GM12875 (cell line): ENCODE measurements around the gene RADX.

Source experiments
- H3K4me3 ChIP-seq: one replicate; pipeline ENCODE4 v1.5.1; 2011; ENCODE audit warnings: low read depth, low read length, control low read depth
- TF ChIP-seq, protein P1 (sequence below): IDR thresholded peaks from 2 replicates; pipeline ENCODE4 v1.5.1; 2011; ENCODE audit warnings: low read depth, mild to moderate bottlenecking, control low read depth, inconsistent platforms, low read length, moderate library complexity, borderline replicate concordance; ENCODE audit not compliant: insufficient read depth

Gene RADX

DNA sequence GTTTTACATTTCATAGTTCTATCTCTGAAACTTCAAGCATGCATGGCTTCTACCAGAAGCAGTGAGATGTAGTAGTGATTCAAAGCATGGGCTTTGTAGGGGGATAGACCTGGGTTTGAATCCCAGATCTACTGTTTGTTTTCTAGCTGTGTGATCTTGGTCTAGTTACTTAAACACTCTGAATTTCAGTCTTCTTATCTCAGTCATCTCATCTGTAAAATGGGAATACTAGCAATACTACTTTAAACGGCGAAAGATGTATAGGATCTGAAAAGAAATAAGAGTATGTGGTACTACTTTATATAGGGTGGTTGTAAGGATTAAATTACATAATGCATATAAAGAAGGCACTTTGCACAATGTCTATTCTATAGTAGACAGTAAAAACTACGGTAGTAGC lies 94.7 kb downstream of the RADX start:
- H3K4me3 ChIP-seq, result no peak overlapping the region
- TF ChIP-seq, protein P1, sequence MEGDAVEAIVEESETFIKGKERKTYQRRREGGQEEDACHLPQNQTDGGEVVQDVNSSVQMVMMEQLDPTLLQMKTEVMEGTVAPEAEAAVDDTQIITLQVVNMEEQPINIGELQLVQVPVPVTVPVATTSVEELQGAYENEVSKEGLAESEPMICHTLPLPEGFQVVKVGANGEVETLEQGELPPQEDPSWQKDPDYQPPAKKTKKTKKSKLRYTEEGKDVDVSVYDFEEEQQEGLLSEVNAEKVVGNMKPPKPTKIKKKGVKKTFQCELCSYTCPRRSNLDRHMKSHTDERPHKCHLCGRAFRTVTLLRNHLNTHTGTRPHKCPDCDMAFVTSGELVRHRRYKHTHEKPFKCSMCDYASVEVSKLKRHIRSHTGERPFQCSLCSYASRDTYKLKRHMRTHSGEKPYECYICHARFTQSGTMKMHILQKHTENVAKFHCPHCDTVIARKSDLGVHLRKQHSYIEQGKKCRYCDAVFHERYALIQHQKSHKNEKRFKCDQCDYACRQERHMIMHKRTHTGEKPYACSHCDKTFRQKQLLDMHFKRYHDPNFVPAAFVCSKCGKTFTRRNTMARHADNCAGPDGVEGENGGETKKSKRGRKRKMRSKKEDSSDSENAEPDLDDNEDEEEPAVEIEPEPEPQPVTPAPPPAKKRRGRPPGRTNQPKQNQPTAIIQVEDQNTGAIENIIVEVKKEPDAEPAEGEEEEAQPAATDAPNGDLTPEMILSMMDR, result no peak

DNA sequence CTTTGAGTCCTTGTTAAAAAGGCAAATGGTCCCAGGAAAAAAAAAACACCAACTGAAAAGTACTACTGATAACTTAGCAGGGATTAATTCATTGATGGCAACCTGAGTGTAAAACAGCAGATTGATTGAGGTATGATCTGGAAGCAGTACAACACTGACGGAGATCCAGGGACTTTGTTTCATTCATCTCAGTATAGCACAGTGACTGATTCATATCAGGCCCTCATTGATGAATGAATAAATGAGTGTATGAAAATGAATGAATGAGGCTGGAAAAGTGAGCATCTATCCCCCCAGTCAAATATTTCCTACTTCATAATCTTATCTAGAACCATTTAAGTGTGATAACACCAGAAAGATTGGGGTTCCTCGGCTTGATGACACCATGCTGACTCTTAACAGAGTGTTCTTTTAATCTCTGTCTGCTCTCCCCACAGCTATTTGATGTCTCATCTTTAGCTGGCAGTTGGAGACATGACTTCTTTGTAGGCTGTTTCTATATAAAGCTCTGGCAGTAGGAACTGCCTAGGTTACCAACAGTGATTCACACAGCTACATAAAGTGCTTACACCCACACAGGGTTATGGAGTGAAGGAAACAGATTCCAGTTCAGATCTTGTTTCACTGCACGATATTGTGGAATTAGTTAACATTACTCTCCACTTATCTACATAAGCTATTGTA lies 96.1 kb downstream of the RADX start:
- H3K4me3 ChIP-seq, result no peak overlapping the region
- TF ChIP-seq, protein P1, result no peak

DNA sequence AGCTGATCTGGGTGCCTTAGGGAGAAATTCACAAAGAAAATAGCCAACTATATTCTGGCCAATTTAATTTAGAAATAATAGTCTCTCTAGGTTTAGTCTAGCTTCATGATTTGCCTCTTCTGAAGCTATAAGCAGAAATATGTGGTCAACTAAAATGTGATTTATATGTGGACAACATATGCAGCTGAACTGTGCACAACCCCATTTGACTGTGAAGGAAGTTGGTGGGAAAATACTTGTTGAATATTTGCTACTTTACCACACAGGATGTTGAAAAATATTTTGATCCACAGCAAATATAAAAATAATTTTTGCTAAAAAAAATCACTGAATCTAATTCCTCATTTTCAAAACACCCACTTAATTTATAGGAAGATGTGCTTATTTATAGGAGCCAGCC lies 99.0 kb downstream of the RADX start:
- H3K4me3 ChIP-seq, result no peak overlapping the region
- TF ChIP-seq, protein P1, result no peak

DNA sequence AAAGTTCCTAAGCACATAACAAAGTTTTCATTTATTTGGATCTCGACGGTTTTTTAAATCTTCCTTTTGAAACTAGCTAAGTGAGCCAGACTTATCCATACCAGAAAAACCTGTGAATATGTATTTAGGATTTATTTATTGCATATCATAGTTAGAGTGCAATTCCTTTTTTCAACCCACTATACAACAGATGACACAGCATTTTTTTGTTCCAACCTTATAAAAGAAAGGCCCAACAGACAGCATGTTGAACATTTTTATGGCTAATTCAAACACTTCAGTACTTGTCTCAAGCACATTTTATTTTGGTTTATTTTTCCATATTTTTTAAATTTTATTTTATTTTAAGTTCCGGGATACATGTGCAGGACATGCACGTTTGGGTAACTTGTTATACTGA lies 99.6 kb downstream of the RADX start:
- TF ChIP-seq, protein P1, result no peak
- no peak overlapping the region for H3K4me3 ChIP-seq

DNA sequence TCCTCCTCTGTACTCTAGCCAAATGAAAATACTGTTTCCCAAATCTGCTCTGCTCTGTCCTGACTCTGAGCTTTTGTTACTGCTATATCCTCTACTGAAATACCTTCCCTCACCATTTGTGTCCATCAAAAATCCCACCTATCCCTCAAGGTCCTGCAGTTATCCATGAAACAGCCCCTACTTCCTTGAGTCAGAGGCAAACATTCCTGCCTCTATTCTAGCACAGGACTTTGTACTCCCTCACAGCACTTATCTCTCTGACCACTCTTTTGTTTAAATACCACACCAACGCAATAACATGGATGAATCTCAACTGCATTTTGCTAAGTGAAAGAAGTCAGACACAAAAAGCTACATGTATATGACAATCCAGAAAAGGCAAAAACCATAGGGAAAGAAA lies 104.2 kb downstream of the RADX start:
- no peak overlapping the region for H3K4me3 ChIP-seq
- TF ChIP-seq, protein P1, result no peak

DNA sequence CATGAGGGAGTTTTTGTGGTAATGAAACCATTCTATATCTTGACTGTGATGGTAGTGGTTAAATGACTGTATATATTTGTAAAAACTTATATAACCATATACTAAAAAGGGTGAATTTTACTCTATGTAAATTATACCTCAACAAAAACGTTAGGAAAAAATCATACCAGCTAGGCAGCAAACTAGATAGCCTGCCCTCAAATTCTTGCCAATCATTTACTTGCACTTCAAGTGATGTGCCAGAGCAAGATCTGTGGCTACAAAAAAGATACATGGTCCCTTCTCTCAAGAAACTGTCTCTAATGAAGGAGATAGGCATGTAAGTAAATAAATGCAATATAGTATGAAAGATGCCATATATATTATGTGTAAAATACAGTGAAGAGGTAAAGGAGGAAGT lies 104.7 kb downstream of the RADX start:
- TF ChIP-seq, protein P1, result no peak
- no peak overlapping the region for H3K4me3 ChIP-seq

DNA sequence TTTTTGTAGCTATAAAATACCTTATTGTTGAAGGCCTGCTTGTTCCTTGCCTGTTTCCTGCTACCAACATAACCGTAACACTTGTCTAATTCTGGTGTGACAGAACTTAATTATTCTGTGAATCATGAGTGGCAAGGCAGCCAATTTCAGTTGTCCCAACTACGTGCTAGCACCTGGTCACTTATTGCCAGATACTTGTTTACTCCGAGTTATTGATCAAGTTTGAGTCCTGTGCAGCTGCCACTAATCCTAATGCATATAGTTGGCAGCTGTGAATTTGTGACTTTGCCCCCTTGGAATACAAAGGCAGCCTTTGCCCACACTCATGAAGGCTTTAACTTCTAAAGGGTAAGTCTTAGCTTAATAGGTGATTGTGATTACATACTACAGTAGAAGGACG lies 106.9 kb downstream of the RADX start:
- H3K4me3 ChIP-seq, result no peak overlapping the region
- TF ChIP-seq, protein P1, result no peak
